Activated CD4-positive, CD25-positive, alpha-beta regulatory T cell treated with anti-CD3 and anti-CD28 coated beads, Interleukin-2, amount 50 U/mL, for 16 hours (primary cell): ENCODE data around the gene LRRC49.

Source experiments
- DNase-seq: peaks from one replicate; pipeline ENCODE4 v3.0.0-alpha.2; 2020; ENCODE audit warnings: low read depth, low spot score

LRRC49 gene

DNA sequence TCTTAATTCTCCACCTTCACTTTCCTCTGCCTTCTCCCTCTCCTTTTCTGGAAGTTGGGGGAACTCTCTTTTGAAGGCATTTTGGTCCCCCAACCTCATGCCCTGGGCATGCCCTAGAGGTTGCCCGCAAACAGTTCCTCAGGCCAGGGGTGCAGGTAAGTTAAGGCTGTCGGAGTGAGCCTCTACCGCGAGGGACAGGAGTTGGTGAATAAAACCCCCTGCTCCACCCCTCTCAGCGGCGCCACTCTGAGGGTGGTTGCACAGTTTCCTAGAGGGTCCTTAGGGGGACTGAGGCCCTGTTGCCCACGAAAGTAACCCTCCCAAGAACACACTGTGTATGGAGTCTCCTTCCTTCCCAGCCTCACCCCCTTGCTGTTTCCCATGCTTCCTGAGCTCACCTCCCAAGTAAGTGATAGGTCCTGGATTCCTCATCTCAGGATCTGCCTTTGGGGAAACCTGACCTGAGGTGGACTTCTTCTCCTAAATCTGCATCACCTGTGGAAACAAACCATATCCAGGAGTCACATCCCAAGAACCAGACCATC, 199.5 kb downstream of the LRRC49 start:
- no peak for DNase-seq

DNA sequence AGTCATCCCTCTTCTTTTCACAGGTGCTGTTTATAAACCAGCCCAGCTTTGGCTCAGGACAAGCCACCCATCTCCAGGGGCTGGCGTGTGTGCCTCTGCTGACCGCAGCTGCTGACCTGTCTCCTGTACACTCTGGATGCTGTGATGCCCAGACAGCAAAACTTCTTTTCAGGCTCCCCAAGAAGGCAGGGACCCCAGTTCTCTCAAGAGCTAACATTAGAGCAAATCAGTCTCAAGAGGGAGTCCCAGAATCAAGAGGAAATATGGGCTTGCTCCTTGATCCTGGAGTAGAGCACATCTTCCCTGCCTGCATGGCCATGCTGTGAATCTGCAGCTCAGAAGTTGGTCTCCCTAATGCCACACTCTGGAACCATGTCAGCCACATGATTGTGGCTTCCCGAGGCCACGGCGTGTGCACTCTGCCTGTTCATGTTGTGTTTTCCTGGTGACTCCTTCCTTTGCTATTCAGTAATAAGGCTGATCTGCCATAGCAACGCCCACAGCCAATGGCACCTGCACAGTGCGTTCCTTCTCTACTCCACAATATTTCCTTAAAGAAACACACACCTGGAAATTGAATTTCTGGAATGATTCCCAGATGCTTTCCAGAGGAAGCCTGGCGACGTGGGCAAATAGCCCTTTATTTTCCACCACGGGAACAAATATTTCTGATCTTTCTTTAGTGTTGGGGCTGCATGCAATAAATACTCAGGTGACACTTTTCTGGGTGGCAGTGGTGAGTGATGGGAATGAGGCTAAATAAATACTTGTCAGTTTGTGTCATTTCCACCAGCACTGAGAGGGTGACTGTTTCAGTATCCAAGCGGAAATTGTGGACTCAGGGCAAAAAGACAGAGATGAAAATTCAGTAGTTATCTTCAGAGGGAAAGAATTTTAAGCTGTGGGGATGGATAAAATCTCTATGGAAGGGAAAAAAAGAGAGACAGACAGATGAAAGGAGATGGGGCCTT, 200.7 kb downstream of the LRRC49 start:
- no peak for DNase-seq

DNA sequence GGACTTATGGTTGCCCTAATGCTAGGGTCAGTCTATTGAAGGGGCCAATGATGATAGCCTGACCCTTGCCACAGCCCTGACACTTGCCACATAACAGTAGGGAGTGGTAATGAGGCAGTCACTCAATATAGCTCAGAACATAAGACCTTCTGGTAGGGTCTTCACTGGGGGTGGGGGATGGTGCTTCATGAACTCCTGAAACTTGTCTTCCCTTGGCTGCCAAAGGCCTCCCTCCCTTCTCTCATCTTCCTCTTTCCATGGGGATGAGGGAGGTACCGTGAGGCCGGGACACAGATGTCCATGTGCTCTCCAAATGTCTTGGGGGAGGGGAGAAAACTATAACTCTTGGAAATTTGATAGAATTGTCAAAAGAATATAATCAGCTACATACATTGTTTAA, 201.5 kb downstream of the LRRC49 start:
- DNase-seq = no peak

DNA sequence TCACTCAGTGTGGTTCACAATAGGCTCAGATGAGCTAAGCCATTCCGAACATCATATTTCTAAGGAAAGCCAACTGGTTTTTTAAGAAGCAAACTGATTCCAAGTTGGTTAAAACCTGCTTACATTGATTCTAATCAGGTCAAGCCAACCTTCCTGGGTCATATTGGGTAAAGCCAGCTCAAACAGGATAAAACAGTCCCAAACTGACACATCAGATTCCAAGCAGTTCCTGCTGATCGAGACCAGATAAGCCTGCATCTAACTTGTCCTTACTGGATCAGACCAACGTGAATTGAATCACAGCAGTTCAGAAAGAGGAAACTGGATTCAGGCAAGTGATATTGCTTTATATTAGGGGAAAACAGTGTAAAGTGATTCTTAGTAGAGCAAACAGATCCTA, 204.1 kb downstream of the LRRC49 start:
- no peak for DNase-seq

DNA sequence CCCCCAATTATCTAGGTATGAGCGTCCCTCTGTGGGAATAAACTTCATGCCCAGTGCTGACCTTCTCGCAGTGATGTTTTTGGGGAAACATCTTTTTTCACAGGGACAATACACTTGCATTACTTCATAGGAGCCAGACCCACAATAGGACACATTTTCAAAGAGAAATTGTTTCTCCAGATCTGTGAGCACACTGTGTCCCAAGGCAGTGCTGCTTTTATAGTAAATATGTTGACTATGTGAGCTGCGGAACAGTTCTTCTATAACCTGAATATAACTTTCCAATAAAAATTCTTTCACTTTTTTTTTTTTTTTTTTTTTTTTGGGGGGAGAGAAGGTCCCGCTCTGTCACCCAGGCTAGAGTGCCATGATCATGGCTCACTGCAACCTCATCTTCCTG, 205.3 kb downstream of the LRRC49 start:
- DNase-seq = no peak

DNA sequence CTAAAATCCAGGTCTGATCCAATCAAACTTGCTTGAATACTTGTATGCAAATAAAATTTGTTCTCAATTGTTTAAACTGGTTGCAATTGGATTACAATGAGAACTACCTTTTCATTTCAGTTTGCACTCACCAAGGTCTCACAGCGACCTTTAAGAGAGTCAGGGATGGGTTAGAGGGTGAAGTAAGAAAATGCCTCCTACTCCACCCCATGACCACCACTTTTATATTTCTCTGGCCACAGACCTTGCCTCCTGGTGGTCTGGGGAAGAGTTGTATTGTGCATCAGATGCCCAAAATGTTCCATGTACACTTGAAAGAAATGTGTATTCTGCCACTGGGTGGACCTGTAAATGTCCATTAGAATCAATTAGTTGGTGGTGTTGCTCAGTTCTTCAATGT, 206.3 kb downstream of the LRRC49 start:
- DNase-seq = no peak
